Hepatocyte (in vitro differentiated cells): Measurements from ENCODE around the gene RRP1. TPM values are rescaled to one million over a fixed set of nuclear protein-coding genes. Genes with fewer than 3 reads are reported as not detected.

Experiments
- DNase-seq: peaks from one replicate; pipeline ENCODE4 v3.0.0-alpha.2; 2016; ENCODE audit warnings: low spot score
- H2AFZ ChIP-seq: fragments of 200-600 bp; sonication (generic); 2 replicates; pipeline ENCODE4 v1.6.0; 2016; ENCODE audit warnings: antibody characterized with exemption, mild to moderate bottlenecking
- H3K27ac ChIP-seq: fragments of 200-600 bp; sonication (generic); 2 replicates; pipeline ENCODE4 v1.5.1; 2016; ENCODE audit warnings: mild to moderate bottlenecking
- H3K27me3 ChIP-seq: fragments of 200-600 bp; sonication (generic); 2 replicates; pipeline ENCODE4 v1.6.1; 2016
- H3K36me3 ChIP-seq: fragments of 200-600 bp; sonication (generic); replicated peaks from 2 replicates; pipeline ENCODE4 v1.5.1; 2016; ENCODE audit warnings: low read depth; ENCODE audit not compliant: insufficient read depth
- H3K4me1 ChIP-seq: fragments of 200-600 bp; sonication (generic); 2 replicates; pipeline ENCODE4 v1.5.1; 2016; ENCODE audit warnings: mild to moderate bottlenecking, moderate library complexity; ENCODE audit not compliant: insufficient read depth
- H3K4me2 ChIP-seq: fragments of 200-600 bp; sonication (generic); 2 replicates; pipeline ENCODE4 v1.6.0; 2016
- H3K4me3 ChIP-seq: fragments of 200-600 bp; sonication (generic); 2 replicates; pipeline ENCODE4 v1.5.1; 2016; ENCODE audit warnings: mild to moderate bottlenecking
- H3K79me2 ChIP-seq: fragments of 200-600 bp; sonication (generic); 2 replicates; pipeline ENCODE4 v1.6.0; 2017; ENCODE audit warnings: mild to moderate bottlenecking
- H3K9me2 ChIP-seq: fragments of 200-600 bp; sonication (generic); replicated peaks from 2 replicates; pipeline ENCODE4 v1.6.0; 2017; ENCODE audit warnings: mild to moderate bottlenecking; ENCODE audit not compliant: insufficient read depth
- H3K9me3 ChIP-seq: fragments of 200-600 bp; sonication (generic); 2 replicates; pipeline ENCODE4 v1.5.1; 2016; ENCODE audit warnings: low read depth, mild to moderate bottlenecking
- H4K20me1 ChIP-seq: fragments of 200-600 bp; sonication (generic); 2 replicates; pipeline ENCODE4 v1.6.0; 2016; ENCODE audit warnings: mild to moderate bottlenecking; ENCODE audit not compliant: insufficient read depth, poor library complexity, severe bottlenecking
- CTCF ChIP-seq: fragments of 200-600 bp; sonication (generic); IDR thresholded peaks from 2 replicates; pipeline ENCODE4 v1.5.1; 2016; ENCODE audit warnings: antibody characterized with exemption, mild to moderate bottlenecking; ENCODE audit not compliant: poor library complexity
- EZH2 ChIP-seq: fragments of 200-600 bp; sonication (generic); IDR thresholded peaks from 2 replicates; pipeline ENCODE4 v1.6.1; 2016; ENCODE audit warnings: antibody characterized with exemption, mild to moderate bottlenecking, borderline replicate concordance
- EZH2phosphoT487 ChIP-seq: fragments of 200-600 bp; sonication (generic); IDR thresholded peaks from one replicate; pipeline ENCODE4 v1.6.1; 2018; ENCODE audit warnings: antibody characterized with exemption, mild to moderate bottlenecking, low read depth, moderate library complexity; ENCODE audit not compliant: unreplicated experiment, severe bottlenecking
- WGBS: methylation state at CpG from one replicate; pipeline ENCODE4 v1.1.6; 2016; ENCODE audit warnings: low lambda C conversion rate; ENCODE audit errors: missing lambda C conversion rate; 5-methylcytosine and 5-hydroxymethylcytosine counted together
- polyA plus RNA-seq: library from polyadenylated mRNA; unstranded; fragments of >200 nt; fragmentation: Nextera tagmentation; extraction: Ambion mirVana; gene quantifications from 2 replicates; pipeline ENCODE4 v1.2.1, GENCODE V29; 2016
- total RNA-seq: library from RNA; depleted of rRNA; stranded (reverse); fragments of >200 nt; gene quantifications from 2 replicates; pipeline ENCODE4 v1.2.3, GENCODE V29; 2014

The RRP1 gene
- total and polyA plus RNA-seq, 2 experiments from 2014 or later, result 24.1 to 32.0 TPM

GRCh38 chr21:43792406-43792805 lies 3.0 kb downstream of the RRP1 start:
- Histone ChIP-seq H3K36me3 (no peaks in the 10 kb centered on the region), H4K20me1 (no peaks in the 10 kb centered on the region), H3K79me2 (peaks cover 32% of the 10 kb centered on the region), H3K9me2 (no peaks in the 10 kb centered on the region), H3K4me1 (peaks cover 5% of the 10 kb centered on the region), H2AFZ (no peak overlapping the region), H3K27me3 (no peaks in the 10 kb centered on the region), H3K4me2 (no peak overlapping the region), H3K9me3 (no peaks in the 10 kb centered on the region), H3K4me3 (no peak overlapping the region), H3K27ac (no peak overlapping the region)
- TF ChIP-seq EZH2, result no peak
- TF ChIP-seq CTCF, result no peak
- no peak for TF ChIP-seq EZH2phosphoT487
- WGBS, result 94% methylated on average over 8 of the region's 8 CpGs
- no peak for DNase-seq

GRCh38 chr21:43793243-43793642 lies 3.9 kb downstream of the RRP1 start:
- Histone ChIP-seq H3K9me3 (no peaks in the 10 kb centered on the region), H3K4me2 (no peak overlapping the region), H3K27ac (no peak overlapping the region), H3K79me2 (peaks cover 32% of the 10 kb centered on the region), H3K4me3 (no peak overlapping the region), H2AFZ (no peak overlapping the region), H3K27me3 (no peaks in the 10 kb centered on the region), H3K9me2 (no peaks in the 10 kb centered on the region), H3K4me1 (peaks cover 5% of the 10 kb centered on the region), H3K36me3 (no peaks in the 10 kb centered on the region), H4K20me1 (no peaks in the 10 kb centered on the region)
- TF ChIP-seq EZH2phosphoT487 (no peak), EZH2 (no peak), CTCF (no peak)
- no peak for DNase-seq
- 98% methylated on average over 16 of the region's 16 CpGs for WGBS

- Histone ChIP-seq H3K9me3 (no peaks in the 10 kb centered on the region), H3K27me3 (no peaks in the 10 kb centered on the region), H3K4me2 (no peak overlapping the region), H3K4me3 (no peak overlapping the region), H2AFZ (no peak overlapping the region), H3K4me1 (peaks cover 5% of the 10 kb centered on the region), H3K36me3 (no peaks in the 10 kb centered on the region), H3K79me2 (peaks cover 32% of the 10 kb centered on the region), H3K27ac (no peak overlapping the region), H4K20me1 (no peaks in the 10 kb centered on the region), H3K9me2 (no peaks in the 10 kb centered on the region)
- no peak for DNase-seq
- 90% methylated on average over 12 of the region's 12 CpGs for WGBS
- TF ChIP-seq EZH2, result no peak
- no peak for TF ChIP-seq EZH2phosphoT487
- TF ChIP-seq CTCF, result no peak
Observed at GRCh38 chr21:43794311-43794710, 4.9 kb downstream of the RRP1 start.

GRCh38 chr21:43794857-43795256 lies 5.5 kb downstream of the RRP1 start:
- Histone ChIP-seq H2AFZ (no peak overlapping the region), H3K9me3 (no peaks in the 10 kb centered on the region), H3K4me2 (no peak overlapping the region), H3K36me3 (no peaks in the 10 kb centered on the region), H3K9me2 (no peaks in the 10 kb centered on the region), H4K20me1 (no peaks in the 10 kb centered on the region), H3K4me1 (peaks cover 5% of the 10 kb centered on the region), H3K79me2 (peaks cover 28% of the 10 kb centered on the region), H3K4me3 (no peak overlapping the region), H3K27ac (no peak overlapping the region), H3K27me3 (no peaks in the 10 kb centered on the region)
- DNase-seq, result no peak
- TF ChIP-seq EZH2phosphoT487 (no peak), EZH2 (no peak), CTCF (no peak)
- 98% methylated on average over 14 of the region's 14 CpGs for WGBS
